Activated naive CD4-positive, alpha-beta T cell (primary cell): ENCODE measurements around the gene CFAP20DC.
"Not testable (repeated sequence)": the region's sequence is repeated elsewhere in the genome, so short reads cannot be mapped to it uniquely, and the experiment has no call there.

Experiments
- DNase-seq, 4 experiments: peaks; one replicate each; lab custom pipeline; 2025; lab: John Stamatoyannopoulos, UW

Gene CFAP20DC

DNA sequence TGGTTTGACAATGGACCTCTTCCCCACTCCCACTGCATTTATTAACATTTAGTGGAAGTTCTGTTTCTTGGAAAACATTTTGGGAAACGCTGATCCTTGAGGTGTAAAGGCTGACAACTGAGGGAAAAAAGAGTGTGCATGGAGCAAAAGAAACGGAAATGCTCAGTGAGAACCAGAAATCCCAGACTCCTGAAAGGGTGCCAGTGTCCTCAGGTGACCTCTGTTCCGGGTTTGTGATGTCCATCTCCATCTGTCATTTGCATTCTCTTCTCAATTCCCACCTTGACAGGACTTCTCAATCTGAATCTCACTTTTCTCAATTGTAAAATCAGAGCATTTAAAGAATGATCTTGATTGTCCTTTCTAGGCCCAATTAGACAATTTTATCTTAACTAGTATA, 312.2 kb downstream of the CFAP20DC start:
- no peak for DNase-seq

DNA sequence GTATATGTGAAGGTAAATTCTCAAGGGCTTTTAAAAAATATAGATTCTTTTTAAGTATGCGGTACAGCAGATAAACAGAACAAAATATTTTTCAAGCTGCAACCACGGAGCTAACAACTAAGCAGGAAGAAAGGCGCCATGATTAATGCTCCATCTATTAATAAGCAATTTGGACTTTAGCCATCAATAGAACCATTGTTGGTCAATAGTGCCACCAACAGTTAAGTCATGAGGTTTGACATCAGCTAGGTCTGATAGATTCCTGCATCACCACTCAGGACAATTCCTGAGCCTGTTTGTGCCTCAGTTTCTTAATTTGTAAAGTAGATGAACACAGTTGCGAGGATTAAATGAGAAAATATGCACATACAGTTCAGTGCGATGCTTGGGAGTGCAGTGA, 318.2 kb downstream of the CFAP20DC start:
- no peak for DNase-seq

DNA sequence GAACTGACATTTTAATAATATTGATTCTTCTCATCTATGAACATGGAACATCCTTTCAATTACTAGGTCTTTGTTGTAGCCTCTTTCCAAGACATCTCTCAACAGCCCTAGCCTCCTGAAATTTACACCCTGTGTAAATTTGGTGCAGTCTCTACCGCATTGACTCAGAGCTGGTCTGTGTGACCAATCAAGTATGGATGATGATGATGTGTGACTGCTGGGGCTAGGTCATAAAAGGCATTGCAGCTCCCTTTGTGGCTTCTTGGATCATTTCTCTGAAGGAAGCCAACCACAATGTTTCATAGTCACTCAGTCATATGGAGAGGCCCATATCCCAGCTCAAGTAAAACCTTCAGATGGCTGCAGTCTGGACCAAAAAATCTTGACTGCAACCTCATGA, 321.1 kb downstream of the CFAP20DC start:
- DNase-seq = no peak

DNA sequence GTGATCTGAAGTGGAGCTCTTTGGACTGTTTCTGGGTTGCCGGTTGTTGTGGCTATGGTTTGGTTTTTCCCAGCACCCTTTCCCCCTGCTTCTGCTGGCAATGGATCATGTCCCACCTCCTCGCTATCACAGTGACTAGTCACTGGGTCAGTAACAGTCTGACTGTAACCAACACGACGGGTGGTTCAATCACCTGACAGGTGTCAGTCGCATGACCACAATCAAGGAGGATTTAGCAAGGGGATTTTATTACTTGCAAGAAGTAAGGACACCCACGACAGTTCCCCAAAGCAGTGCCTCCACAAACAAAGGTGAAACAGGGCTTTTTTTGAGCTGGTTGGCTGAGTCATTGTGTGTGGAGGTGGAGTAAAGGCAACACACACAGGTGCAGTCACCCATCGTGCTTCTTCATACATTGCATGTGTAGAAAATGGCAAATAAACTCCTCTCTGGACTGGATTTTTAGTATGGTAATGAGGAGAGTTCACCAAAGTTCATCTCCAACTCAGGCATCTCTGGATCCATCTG, 324.4 kb downstream of the CFAP20DC start:
- DNase-seq = no peak

DNA sequence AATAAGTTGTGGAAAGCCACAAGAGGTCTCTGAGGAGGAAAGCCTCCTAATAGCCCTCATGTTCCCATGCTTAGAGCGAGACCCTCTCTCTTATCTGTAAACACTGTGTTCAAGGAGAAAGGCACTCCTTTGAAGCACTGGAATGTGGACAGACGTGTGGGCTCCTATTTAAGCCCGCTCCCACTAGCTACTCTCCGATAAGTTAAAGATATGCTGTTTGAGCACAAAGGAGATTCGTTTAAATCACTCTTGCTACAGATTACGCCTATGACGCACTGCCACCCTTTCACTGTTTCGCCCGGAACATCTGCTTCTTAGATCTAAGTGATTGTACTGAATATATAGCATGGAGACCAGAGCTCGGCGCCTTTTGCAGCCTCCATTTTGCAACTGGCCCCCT, 325.5 kb downstream of the CFAP20DC start:
- no peak for DNase-seq

DNA sequence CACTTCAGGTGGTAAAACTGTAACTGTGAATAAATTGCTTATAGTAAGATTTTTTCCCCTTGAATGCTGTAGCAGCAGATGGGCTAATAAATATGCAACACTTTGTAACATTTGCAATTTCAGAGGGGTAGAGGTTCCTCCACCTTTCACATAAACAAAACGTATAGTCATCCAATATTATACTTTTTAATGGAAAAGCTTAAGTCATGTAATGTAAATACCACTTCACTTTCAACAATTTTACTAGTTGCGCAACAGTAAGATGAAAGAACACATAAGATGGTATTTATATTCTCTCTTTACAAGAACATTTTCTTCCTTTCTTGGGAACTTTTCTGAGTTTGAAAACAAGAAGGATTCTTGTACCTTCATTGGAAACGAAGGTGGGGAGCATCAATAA, 326.7 kb downstream of the CFAP20DC start:
- DNase-seq = no peak

DNA sequence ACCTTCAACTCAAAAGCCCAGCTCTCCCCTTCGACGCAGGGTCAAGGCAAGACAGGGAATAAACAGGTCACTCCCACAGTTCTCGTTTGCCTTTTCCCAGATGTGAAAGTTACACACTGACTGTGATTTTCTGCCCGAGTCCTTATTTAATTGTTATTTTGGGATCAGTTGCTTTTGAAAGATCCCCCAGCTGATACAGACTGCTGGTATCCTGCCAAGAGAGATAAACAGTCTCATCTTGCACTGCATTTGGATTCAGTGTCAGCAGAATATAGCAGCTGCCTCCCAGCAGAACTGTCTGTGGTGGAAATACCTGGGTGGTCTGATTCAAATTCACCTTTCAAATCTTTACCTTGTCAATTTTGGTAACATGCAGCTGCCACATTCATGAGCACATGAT, 327.3 kb downstream of the CFAP20DC start:
- no peak for DNase-seq

DNA sequence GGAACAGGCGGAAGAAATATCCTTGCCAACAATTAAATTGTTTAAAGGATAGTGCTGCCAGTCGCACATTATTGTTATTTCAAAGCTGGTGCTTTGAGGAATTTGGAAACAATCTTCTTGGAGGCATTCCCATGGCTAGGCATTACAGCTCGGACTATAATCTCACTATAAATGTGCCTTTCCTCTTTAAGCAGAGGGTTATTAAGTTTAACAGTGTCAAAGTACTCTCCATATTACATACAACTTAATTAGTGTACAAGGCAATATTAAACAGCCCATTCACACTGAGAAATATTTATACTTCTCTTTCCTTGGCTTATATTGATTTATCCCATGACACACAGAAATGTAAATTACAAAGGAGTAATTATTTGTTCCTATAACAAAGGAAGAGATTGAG, 329.3 kb downstream of the CFAP20DC start:
- DNase-seq = no peak

DNA sequence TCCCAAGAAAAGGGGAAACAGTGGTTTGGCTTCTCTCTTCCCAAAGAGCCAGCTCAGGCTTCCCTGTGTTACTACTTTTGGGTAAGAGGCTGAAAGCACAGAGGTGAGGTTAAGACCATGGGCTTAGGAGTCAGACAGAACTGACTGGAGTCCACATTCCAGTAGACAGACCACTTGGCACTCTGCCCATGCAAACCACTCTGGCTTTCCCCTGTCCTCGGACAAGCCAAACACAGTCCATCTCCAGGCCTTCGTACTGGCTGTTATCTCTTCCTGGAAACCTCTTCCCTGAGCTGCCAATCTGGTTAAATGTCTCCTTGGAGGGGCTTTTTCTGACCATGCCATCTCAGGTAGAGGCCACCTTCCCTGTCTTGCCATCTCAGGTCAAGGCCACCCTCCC, 330.1 kb downstream of the CFAP20DC start:
- DNase-seq = no peak

DNA sequence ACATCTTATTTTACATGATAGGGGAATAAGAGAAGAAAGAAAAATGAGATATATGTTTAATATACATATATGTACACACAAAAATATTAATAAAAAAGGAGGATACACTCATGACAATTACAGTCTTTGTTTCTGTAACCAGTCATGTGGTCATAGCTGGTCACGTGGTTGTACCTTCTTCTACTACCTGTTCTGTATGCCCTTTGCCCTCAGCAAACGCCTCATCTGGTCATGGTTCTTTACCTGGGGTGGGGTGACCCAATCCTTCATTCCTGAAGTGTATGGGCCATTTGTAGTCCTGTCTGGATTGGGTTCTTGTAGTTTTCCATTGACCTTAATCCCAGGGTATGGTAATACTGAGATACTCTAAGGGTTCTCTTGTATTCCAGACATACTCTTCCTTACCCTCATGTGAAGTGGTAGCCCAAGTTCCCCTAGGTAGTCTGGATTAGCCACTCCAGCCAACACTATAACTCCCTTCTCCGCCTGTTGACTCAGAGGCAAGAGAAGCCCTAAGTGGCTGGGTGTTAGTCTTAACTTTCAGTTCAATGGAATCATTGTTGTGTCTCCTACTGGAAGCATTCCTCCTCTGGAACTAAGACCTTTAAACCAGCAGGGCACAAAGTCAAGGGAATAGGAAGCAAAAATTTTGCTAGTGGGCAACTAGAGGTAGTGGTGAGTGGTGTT, 336.0 kb downstream of the CFAP20DC start:
- no peak for DNase-seq

DNA sequence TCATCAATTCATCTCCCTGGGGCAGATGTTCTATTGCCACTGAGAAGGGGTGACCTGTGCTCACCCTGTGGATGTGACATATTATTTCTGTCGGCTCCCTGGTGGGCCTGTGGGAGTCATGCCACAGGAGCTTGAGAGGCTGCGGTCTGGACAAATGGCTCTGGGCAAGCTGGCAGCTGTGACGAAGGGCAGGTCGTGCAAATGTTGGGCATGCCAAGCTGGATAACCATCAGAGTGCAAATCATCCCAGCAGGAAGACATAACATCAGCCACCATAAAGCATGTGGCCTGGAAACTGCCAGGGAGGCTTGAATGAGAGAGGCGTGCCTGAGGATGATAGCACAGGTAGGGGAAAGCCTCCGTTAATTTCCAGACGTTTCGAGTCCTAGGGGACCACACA, 338.0 kb downstream of the CFAP20DC start:
- no peak for DNase-seq

DNA sequence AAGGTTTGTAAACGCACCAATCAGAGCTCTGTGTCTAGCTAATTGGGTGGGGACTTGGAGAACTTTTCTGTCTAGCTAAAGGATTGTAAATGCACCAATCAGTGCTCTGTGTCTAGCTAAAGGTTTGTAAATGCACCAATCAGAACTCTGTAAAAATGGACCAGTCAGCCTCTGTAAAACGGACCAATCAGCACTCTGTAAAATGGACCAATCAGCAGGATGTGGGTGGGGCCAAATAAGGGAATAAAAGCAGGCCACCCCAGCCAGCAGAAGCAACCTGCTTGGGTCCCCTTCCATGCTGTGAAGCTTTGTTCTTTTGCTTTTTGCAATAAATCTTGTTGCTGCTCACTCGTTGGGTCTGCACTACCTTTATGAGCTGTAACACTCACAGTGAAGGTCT, 340.8 kb downstream of the CFAP20DC start:
- DNase-seq = not testable (repeated sequence)

DNA sequence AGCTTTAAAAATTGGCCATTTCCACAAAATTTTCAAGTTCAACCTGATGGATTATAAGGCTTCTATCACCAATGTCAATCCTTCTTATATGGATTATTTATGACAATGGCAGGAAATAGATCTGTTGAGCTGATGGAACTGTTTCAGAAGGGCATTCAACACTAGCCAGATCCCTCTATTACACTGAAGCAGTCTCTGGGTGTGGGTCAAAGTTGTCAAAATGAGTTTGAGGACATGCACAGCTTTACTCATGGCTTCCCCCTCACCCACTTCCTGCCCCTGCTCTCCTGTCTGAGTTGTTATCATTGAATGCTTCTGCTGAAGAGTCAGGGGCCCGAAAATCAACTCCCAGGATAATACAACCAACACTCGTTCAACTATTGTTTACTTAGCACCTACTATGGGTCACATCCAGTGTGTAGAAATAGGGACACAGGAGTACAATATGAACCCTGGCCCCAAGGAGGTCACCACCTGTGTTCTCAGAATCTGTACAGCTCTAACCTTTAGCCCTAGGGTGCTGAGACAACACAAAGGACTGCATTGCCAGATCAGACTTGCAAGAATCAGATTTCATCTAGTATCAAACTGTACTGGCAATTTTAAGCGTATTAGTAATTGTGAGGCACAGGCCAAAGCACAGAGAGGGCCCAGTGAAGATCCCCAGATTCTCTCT, 341.6 kb downstream of the CFAP20DC start:
- DNase-seq = no peak

DNA sequence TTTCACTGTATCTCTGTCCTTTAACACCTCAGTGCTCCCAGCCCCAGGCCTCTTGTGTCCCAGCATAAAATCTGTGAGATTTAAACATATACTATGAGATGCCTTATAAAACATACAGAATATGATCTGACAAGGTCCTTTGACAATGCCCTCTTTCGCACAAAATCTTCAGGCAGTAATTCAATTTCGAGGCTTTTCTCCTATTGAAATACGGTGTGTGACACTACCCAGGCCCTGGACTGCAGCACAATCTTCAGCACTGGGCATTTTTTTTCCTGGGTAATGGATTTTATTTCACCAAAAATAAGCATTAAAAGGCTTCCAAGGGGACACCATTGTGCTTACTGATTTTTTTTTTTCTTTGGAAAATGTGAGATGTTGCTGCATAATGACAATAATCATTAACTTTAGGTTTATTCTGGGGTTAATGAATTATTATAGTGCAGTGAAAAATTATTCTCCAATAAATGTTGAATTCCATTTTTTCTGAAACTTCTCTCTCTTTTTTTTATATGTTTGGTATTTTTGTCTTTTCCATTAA, 342.4 kb downstream of the CFAP20DC start:
- DNase-seq = no peak

DNA sequence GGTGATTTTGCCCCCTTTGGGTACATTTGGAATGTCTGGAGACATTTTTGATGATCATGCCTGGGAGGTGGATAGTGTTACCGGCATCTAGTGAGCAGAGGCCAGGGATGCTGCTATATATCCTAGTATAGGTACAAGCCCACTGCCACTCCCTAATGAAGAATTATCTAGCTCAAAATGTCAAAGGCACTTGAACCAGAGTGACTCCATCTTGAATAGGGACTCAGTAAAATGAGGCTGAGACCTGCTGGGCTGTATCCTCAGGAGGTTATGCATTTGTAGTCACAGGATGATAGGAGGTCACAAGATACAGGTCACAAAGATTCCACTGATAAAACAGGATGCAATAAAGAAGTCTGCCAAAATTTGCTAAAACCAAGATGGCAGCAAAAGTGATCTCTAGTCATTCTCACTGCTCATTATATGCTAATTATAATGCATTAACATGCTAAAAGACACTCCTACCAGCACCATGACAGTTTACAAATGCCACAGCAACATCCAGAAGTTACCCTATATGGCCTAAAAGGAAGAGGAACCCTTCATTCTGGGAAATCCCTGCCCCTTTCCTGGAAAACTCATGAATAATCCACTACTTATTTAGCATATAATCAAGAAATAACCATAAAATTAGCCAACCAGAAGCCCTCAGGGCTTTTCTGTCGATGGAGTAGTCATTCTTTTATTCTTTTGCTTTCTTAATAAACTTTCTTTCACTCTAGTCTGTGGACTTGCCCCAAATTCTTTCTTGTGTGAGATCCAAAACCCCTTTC, 343.2 kb downstream of the CFAP20DC start:
- no peak for DNase-seq

DNA sequence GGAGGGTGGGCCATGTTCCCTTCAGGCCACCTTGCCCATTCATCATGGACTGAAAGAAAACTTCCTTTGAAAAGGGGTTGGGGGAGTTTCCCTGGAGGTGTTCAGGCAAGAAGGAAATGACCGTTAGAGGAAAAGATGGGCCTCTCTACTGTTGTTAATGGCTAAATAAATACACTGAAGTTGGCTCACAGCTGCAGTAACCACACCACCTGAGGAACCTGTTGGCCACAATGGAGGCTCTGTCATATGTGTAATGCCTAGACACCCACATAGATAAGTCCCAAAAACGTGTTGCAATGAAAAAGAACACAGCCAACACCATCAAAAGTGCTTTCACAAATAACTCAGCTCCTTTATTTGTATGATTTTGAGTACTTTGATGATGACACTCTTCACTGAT, 345.1 kb downstream of the CFAP20DC start:
- no peak for DNase-seq

DNA sequence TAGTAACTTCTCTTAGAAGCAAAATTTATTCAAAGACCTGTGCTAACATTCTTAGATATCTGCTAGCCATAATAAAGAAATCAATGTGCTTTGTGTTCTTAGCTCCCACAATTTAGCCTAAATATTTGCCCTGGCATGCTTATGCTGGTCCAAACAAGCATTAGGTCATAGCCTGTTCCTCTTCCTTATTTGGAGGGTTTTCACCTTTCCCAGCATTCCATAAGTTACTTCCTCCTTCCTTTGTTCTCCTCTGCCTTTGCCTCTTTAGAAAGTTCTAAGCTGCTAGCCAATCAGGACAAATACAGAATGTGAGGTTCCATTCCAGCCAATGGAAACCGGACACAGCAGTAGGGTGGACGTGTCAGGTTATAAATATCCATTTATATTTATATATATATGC, 345.5 kb downstream of the CFAP20DC start:
- not testable (repeated sequence) for DNase-seq

DNA sequence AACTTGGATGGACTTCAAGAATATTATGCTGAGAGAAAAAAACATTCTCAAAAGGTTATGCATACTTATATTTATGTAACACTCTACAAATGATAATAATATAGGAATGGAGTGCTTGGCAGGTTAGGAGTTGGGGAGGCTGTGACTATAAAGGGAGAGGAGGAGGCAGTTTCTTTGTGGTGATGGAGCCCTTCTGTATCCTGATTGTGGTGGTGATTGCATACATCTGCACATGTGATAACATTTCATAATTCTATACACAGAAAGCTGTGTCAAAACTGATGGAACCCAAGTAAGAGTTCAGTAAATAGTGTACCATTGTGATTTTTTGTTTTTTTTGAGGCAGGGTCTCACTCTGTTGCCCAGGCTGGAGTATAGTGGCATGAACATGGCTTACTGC, 351.6 kb downstream of the CFAP20DC start:
- no peak for DNase-seq

DNA sequence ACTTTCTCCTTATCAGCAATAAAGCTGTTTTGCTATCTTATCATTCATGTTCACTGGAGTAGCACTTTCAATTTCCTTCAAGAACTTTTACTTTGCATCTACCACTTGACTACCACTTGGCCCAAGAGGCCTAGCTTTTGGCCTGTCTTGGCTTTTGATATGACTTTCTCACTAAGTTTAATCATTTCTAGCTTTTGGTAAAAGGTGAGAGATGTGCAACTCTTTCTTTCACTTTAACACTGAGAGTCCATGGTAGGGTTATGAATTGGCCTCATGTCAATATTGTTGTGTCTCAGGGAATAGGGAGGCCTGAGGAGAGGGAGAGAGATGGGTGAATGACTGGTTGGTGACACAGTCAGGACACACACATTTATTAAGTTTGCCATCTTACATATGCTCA, 352.3 kb downstream of the CFAP20DC start:
- DNase-seq = no peak

DNA sequence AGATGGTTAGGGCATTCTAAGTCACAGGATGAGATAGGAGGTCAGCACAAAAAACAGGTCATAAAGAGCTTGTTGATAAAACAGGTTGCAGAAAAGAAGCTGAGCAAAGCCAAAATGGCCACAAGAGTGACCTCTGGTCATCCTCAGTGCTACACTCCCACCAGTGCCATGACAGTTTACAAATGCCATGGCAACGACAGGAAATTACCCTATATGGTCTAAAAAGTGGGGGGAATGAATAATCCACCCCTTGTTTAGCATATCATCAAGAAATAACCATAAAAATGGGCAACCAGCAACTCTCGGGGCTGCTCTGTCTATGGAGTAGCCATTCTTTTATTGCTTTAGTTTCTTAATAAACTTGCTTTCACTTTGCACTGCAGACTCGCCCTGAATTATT, 353.0 kb downstream of the CFAP20DC start:
- not testable (repeated sequence) for DNase-seq

DNA sequence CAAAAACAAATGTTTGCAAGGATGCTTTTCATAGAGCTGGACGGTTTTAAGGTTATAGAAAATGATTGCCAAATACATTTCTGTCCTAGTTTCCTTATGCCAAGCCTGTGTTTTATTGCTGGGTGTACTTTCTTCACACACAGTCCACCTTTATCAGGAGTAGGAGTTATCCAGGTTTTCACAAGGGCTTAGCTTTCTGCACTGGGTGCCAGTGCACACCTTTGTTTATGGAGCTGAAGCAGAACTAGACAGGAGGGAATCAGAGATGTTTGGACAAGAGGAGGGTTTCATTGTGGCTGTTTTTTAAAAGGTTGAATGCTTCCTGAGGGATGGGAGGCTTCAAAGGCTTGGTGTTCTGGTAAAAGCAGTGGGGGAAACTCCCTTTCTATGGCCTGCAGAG, 353.7 kb downstream of the CFAP20DC start:
- DNase-seq = no peak

DNA sequence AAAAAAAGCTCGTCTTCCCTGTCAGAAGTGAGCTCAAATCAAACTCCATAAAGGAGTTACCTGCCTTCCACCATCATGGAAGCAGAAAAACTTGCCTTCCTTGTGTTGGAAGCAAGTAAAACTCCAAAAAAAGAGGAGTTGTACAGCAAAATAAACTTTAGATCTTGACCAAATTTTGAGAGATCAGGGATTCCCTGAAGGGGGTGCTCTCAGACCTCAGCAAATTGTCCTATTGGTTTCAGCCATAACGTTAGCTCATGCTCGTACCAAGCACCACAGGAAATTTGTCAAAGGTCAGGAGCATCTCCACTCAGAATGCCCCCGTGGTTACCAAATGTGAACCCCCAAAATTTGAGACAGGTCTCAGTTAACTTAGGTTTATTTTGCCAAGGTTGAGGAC, 354.5 kb downstream of the CFAP20DC start:
- not testable (repeated sequence) for DNase-seq
